ENCODE measurements around the gene PPP2R3C. TPM values are rescaled to one million over a fixed set of nuclear protein-coding genes. Genes with fewer than 3 reads are reported as not detected.

Gene PPP2R3C
- total and polyA plus RNA-seq, 2 of the 13 experiments (the other 11 are each of a cell fraction or from before 2014, with no cell fraction given): 63.4 to 102 TPM

- TF ChIP-seq, protein P1, sequence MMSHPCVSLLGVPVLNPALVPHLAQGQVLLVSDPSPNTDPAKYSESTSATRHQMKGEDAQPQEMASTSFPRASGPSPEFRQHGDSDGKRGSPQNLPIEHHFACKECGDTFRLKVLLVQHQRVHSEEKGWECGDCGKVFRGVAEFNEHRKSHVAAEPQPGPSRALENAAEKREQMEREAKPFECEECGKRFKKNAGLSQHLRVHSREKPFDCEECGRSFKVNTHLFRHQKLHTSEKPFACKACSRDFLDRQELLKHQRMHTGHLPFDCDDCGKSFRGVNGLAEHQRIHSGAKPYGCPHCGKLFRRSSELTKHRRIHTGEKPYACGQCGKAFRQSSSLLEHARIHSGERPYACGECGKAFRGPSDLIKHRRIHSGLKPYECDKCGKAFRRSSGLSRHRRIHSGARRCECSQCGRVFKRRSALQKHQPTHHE (CRISPR knock-in tag; IDR thresholded peaks at IDR 0.05; ENCODE audit: borderline replicate concordance): peak; percentile 99; the same call in 1 of the 2 replicates
- TF ChIP-seq ZNF326 (CRISPR knock-in tag; IDR thresholded peaks at IDR 0.05; ENCODE audit: borderline replicate concordance) (peak; percentile 86; the same call in 1 of the 2 replicates), ZNF816 (CRISPR knock-in tag; IDR thresholded peaks at IDR 0.05; ENCODE audit: borderline replicate concordance) (peak; percentile 95), PRMT3 (CRISPR knock-in tag; IDR thresholded peaks at IDR 0.05; ENCODE audit: borderline replicate concordance, low read depth) (peak; percentile 98), SIN3A (IDR thresholded peaks at IDR 0.05; ENCODE audit: borderline replicate concordance, low read depth, low read length) (peak; percentile 98), KDM4B (CRISPR knock-in tag; IDR thresholded peaks at IDR 0.05) (peak; percentile 64), XBP1 (CRISPR knock-in tag; IDR thresholded peaks at IDR 0.05) (peak; percentile 89), KMT2B (CRISPR knock-in tag; IDR thresholded peaks at IDR 0.05) (peak; percentile 98), REPIN1 (CRISPR knock-in tag; IDR thresholded peaks at IDR 0.05; ENCODE audit: borderline replicate concordance, low read depth) (peak; percentile 96), SIX4 (CRISPR knock-in tag; IDR thresholded peaks at IDR 0.05) (peak; percentile 33; the same call in 1 of the 2 replicates), ERF (CRISPR knock-in tag; IDR thresholded peaks at IDR 0.05) (peak; percentile 99), SMARCC2 (IDR thresholded peaks at IDR 0.05) (no peak), MAFG (CRISPR knock-in tag; IDR thresholded peaks at IDR 0.05) (no peak), ASH2L (IDR thresholded peaks at IDR 0.05; ENCODE audit: insufficient read length, low read depth, low read length) (peak; percentile 99), U2AF2 (IDR thresholded peaks at IDR 0.05; ENCODE audit: low read depth, low read length) (no peak), NCOA5 (CRISPR knock-in tag; IDR thresholded peaks at IDR 0.05) (peak; percentile 32; the same call in 1 of the 2 replicates), STAG1 (CRISPR knock-in tag; IDR thresholded peaks at IDR 0.05) (no peak; the same call in 1 of the 2 replicates), ZFP91 (CRISPR knock-in tag; IDR thresholded peaks at IDR 0.05; ENCODE audit: borderline replicate concordance) (peak; percentile 99), KAT8 (CRISPR knock-in tag; IDR thresholded peaks at IDR 0.05) (peak; percentile 93), ZNF878 (CRISPR knock-in tag; IDR thresholded peaks at IDR 0.05) (peak; percentile 99), RXRB (CRISPR knock-in tag; IDR thresholded peaks at IDR 0.05; ENCODE audit: borderline replicate concordance) (peak; percentile 82; the same call in 1 of the 2 replicates), ZNF557 (CRISPR knock-in tag; IDR thresholded peaks at IDR 0.05) (peak; percentile 29; the same call in 1 of the 2 replicates), ZNF703 (CRISPR knock-in tag; IDR thresholded peaks at IDR 0.05; ENCODE audit: borderline replicate concordance) (peak; percentile 95; the same call in 1 of the 2 replicates), SALL1 (CRISPR knock-in tag; IDR thresholded peaks at IDR 0.05) (peak; percentile 96), ZNF451 (CRISPR knock-in tag; IDR thresholded peaks at IDR 0.05) (peak; percentile 99), ZNF709 (CRISPR knock-in tag; IDR thresholded peaks at IDR 0.05) (peak; percentile 100), PHF8 (CRISPR knock-in tag; IDR thresholded peaks at IDR 0.05) (peak; percentile 100), ZSCAN22 (CRISPR knock-in tag; IDR thresholded peaks at IDR 0.05) (peak; percentile 71; the same call in 1 of the 2 replicates), SUZ12 (IDR thresholded peaks at IDR 0.05; ENCODE audit: low read depth, low read length) (no peak), MATR3 (CRISPR knock-in tag; IDR thresholded peaks at IDR 0.05) (peak; percentile 14; the same call in 1 of the 2 replicates)
These were observed 75.6 kb downstream of the PPP2R3C start, which contains the start of gene FAM177A1 (continued) for GRCh38 chr14:35046048-35046750.
